Measurements from ENCODE around the gene PIEZO1. TPM values are rescaled to one million over a fixed set of nuclear protein-coding genes. Genes with fewer than 3 reads are reported as not detected.

The PIEZO1 gene
- total RNA-seq, 1 experiment from 2014 or later = 181 TPM

GRCh38 chr16:88665570-88665969 is 119.5 kb downstream of the PIEZO1 start:
- H3K36me3 ChIP-seq = no peaks in the 10 kb centered on the region; the same call in 1 of the 2 replicates
- H3K4me3 ChIP-seq = no peak overlapping the region
- H3K9me3 ChIP-seq (replicated peaks) = no peaks in the 10 kb centered on the region
- H3K4me1 ChIP-seq (replicated peaks) = peaks cover 10% of the 10 kb centered on the region
- no peaks in the 10 kb centered on the region for H3K27me3 ChIP-seq (replicated peaks)
- no peak overlapping the region for H3K27ac ChIP-seq
- DNase-seq (ENCODE audit: low read depth in 1 of 2, low spot score in 2 of 2) = no peak

Other genes with a start within 250 kb of the PIEZO1 start
- 14.6 and 18.2 TPM in 2 replicates for gene ZC3H18, start 214.8 kb downstream of the PIEZO1 start, total RNA-seq (2014; rRNA removed; shearing (Covaris generic))
- gene IL17C, start 146.6 kb downstream of the PIEZO1 start, total RNA-seq (2014; rRNA removed; shearing (Covaris generic)) = not detected in 2 replicates
- not detected in 2 replicates for gene CYBA, start 134.2 kb downstream of the PIEZO1 start, total RNA-seq (2014; rRNA removed; shearing (Covaris generic))
- gene MVD, start 122.1 kb downstream of the PIEZO1 start, total RNA-seq (2014; rRNA removed; shearing (Covaris generic)) = 38.4 and 42.6 TPM in 2 replicates
- gene SNAI3, start 98.7 kb downstream of the PIEZO1 start, total RNA-seq (2014; rRNA removed; shearing (Covaris generic)) = 0.05 TPM in 1 of 2 replicates, not detected in the other
- 25.0 and 32.4 TPM in 2 replicates for gene RNF166, start 78.8 kb downstream of the PIEZO1 start, total RNA-seq (2014; rRNA removed; shearing (Covaris generic))
- gene CTU2, start 78.7 kb downstream of the PIEZO1 start, total RNA-seq (2014; rRNA removed; shearing (Covaris generic)) = 17.9 and 20.4 TPM in 2 replicates
- 36.7 and 45.7 TPM in 2 replicates for gene CDT1, start 18.6 kb upstream of the PIEZO1 start, total RNA-seq (2014; rRNA removed; shearing (Covaris generic))
- 90.6 and 138 TPM in 2 replicates for gene APRT, start 26.7 kb upstream of the PIEZO1 start, total RNA-seq (2014; rRNA removed; shearing (Covaris generic))
- 13.9 and 15.3 TPM in 2 replicates for gene GALNS, start 71.7 kb upstream of the PIEZO1 start, total RNA-seq (2014; rRNA removed; shearing (Covaris generic))
- gene TRAPPC2L, start 71.9 kb upstream of the PIEZO1 start, total RNA-seq (2014; rRNA removed; shearing (Covaris generic)) = 17.3 and 27.5 TPM in 2 replicates
- not detected in 2 replicates for gene PABPN1L, start 81.4 kb upstream of the PIEZO1 start, total RNA-seq (2014; rRNA removed; shearing (Covaris generic))
- gene CBFA2T3, start 192.0 kb upstream of the PIEZO1 start, total RNA-seq (2014; rRNA removed; shearing (Covaris generic)) = not detected in 2 replicates

Data from SJSA1 (cell line).